Measurements from ENCODE around the gene PCYT2.

The PCYT2 gene

GRCh38 chr17:81869221-81870130 is 41.7 kb downstream of the PCYT2 start:
- no peak for DNase-seq

GRCh38 chr17:81868674-81869220 is 42.5 kb downstream of the PCYT2 start:
- no peak for DNase-seq

GRCh38 chr17:81867991-81868673 is 43.1 kb downstream of the PCYT2 start:
- DNase-seq, result no peak

DNA sequence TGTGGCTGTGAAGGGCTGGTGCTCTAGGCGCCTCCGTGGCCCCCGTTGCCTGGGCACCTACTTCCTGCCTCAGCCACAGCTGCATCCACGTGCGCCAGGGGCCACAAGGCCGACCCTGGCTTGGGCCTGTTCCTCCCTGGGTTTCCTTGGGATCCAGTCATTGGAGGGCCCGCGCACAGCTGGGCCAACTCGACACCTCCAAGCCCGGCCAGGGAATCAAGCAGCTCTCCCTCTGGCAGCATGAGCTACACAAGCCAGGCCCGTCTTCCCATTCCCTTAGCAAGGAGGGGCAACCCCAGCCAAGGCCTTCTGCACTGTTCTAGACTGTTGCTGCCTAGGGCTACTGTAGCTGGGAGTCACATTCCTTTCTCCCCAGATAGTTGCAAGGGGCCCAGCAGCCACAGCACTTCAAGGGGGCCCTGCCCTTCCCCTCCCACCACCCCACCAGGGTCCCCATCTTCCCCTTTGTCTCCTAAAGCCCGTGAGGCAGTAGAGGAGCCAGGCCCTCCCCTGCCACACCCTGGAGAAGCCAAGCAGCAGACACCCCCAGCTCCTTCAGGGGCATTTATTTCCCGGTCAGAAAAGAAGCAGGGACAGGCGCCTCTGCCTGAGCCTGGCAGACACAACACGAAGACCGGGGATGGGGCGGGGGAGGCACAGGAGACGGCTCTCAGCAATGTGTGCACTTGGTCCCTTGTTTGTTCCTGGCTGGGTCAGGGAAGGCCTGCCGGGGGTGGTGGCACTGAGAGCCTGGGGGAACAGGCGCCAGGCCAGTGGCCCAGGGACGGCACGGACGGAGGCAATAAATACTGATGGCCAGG is 43.8 kb downstream of the PCYT2 start:
- no peak for DNase-seq

DNA sequence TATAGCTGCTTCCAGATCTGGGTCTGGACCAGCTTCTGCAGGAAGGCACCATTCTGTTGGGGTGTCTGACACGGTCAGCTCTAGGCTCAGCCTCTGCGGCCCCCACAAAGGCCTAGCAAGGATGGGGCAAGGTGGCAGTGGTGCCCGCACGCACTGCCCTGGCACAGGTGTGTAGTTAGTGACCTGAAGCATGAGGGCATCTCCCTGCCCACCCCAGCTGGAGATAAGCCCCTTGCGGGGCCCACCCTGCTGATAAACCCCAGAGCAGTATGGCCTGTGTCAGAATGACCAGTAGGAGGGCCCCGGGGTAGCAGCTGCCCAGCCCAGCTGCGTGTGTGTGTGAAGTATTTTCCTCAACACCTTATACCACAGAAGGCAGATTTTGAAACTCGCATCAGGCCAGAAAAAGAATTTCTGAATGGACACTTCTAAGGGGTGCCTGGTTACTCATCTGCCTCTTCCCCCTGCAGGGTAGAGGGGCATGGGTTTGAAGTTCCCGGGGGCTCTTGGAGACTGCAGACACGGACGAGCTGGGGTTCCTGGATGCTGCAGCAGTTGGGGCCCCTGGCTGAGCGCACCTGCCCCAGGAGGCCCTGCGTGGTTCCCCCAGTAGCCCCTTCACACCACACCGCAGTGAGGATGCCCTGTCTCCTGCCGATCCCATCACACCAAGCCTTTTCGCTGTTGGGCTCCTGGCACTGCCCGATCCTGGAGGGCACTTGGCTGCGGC is 44.6 kb downstream of the PCYT2 start:
- DNase-seq, result no peak

GRCh38 chr17:81865733-81866439 is 45.3 kb downstream of the PCYT2 start:
- DNase-seq, result no peak

- no peak for DNase-seq
These were observed 45.9 kb downstream of the PCYT2 start for GRCh38 chr17:81865358-81865732.

DNA sequence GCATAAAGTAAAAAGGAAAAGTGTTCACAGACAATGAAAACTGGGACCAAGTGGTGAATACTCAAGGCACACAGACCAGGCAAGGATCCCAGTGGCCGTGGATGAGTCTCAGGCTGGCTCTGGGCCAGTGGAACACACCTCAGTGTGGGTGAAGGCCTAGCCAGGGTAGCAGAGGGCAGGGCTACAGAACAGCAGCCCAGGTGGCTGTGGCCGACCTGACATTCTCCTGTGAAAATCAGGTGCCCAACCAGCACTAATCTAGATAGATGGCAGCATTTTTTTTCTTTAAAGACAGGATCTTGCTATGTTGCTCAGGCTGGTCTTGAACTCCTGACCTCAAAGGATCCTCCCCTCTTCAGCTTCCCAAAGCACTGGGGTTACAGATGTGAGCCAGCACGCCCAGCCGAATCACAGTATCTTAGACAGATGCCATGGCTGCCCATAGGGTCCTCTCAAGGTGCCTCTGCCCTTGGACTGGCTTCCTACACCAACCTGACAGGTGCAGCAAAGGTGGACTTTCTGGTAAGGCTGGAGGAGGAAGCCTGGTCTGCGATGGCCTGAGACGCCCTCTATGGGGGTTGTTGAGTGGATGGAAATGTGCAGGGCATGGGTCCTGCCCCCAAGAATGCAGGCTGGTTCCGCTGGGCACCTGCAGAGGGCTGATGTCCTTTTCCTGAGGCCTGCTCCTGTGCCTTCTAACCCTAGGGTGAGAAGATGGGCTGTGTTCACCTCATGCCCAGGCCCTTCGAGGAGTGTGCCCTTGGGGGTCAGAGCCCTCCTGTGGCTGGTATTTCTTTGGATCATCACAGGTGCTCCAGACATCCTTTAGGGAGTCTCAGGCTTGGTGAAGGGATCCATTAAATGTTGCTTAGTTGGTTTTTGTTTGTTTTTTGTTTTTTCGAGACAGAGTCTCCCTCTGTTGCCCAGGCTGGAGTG is 47.1 kb downstream of the PCYT2 start:
- DNase-seq, result no peak

GRCh38 chr17:81863123-81863675 is 48.0 kb downstream of the PCYT2 start:
- DNase-seq, result no peak

DNA sequence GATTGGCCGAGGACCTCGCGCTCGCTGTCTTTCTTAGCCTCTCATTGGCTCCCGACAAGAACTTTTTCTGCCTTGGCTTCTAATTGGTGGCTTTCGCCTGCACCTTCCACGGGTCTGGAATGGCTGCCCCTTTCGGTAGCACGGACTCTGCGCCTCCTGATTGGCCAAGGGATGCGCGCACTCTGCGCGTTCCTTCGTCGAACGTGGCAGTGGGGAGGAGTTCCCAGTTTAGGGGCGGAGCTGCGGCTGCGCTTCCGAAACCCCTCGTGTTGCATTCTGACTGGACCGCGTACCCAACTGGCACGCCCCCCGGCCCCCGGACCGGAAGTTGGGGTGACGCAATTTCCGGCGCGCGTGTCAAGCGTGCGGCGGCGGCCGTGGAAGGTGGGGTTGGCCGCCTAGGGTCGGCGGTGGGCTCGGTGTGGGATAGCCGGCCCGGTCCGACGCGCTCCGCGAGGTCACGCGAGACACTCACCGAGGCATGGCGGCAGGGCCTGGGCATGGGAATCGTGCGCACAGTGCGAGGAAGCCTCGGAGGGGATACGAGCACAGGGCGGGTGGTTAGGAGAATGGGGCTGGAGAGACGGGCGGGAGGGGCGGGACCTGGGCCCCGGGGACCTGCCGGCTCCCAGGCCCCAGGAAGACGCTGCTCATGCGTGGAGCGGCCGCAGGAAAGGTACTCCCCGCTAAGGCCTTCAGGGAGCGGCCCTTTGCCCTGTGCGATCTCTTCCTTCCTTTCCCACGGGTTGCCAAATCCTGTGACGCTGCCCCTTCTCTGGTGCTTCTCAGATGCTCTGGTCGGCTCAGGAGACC is 50.2 kb downstream of the PCYT2 start:
- DNase-seq, result peak; percentile 99

GRCh38 chr17:81859906-81860755 is 51.1 kb downstream of the PCYT2 start, which contains the start of gene P4HB:
TSS of gene P4HB (minus strand) at chr17:81860535. CDS start at chr17:81860471, 64 bp downstream.
- no peak for DNase-seq

DNA sequence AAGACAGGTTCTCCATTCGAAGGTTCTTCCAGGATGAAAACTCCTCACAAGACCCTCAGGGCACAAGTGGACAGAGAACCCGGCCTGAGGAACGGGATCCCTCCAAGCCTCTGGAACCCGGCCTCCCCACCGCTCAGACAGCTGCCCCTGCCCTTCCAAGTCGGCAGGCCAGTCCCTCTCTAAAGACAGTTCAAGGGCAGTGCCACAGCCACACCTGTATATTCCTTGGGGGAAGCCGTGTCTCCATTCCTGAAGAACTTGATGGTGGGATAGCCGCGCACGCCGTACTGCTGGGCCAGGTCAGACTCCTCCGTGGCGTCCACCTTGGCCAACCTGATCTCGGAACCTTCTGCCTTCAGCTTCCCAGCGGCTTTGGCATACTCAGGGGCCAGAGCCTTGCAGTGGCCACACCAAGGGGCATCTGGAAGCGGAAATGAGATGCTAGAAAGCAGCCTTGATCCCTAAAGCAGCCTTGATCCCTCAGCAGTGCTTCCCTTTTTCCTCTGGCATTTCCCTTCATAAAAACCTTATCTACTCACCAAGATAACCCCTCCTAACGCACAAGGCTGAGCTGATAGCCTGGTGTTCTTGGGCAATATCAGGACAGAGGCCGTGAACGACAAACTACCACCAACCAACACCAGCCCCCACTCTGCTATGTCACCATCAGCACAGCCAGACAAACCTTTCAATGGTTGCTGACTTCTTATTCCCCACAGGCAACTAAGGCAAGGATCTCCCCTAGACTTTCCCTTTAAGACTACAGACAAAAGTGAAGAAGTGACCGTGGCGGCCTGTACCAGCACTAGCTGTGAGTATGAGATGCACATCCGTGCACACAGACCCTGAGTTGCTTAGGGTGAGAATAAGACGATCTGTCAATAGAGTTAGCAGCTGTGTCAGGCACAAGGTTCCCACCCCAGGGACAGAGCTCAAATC is 52.0 kb downstream of the PCYT2 start:
- DNase-seq, result no peak

- DNase-seq, result no peak
These were observed 52.8 kb downstream of the PCYT2 start for GRCh38 chr17:81858170-81858966.

DNA sequence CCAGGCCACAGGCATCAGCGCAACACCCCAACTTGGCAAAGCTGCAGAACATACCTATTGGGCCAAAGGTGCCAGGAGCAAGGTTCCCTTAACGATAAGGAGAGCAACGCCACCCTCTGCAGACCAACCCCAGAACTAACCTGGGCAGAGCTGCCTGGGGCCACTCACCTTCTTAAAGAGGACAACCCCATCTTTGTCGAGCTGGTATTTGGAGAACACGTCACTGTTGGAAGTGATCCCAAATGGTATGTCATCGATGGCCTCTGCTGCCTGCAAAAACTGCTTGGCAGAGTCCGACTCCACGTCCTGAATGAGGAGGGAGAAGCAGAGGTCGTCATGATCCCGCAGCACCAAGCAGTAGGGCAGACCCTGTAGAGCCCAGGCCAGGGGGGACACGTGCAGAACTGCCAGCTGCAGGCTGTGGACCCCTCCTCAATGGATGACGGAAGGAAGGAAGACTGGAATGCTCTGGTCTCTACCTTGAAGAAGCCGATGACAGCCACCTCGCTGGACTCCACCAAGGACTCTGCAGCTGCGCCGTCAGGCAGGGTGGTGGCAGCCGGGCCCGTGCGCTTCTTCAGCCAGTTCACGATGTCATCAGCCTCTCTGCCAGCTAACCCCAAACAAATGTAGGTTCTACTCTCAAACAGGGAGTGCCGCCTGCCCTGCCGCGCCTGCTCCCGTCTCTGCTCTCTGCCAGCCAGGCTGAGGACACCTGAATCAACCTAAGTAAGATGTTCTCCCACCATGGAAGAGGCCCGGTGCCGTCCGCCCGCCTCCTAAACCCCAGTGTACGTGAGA is 56.0 kb downstream of the PCYT2 start:
- DNase-seq, result no peak

DNA sequence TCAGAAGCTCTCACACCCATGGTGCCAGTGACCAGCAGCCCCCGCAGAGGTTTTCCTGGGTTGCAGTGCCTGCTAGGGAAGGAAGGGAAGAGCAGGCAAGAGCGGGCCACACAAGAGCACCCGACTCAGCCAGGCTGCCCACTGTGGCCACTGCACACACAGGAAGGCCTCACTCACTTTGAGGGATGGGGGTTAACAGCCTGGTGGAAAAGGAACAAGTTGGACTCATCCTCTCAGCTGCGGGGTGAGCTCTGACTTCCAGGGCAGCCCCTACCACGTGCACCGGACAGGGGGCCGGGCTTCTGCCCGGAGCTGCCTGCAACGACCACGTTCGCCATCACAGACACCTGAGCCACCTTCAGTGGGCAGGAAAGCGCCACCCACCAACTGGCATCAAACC is 59.0 kb downstream of the PCYT2 start:
- no peak for DNase-seq
